A673 (cell line): ENCODE results near the gene GRAMD1A. TPM values are rescaled to one million over a fixed set of nuclear protein-coding genes. Genes with fewer than 3 reads are reported as not detected.

Experiments used
- BruUV-seq: library from RNA; stranded (reverse); fragments of 400-500 nt; replicated peaks from 2 replicates; lab custom pipeline; 2021; lab: Mats Ljungman, UMichigan
- CTCF ChIA-PET: fragments of 300-600 bp; sonication (Branson Sonifier 250); formaldehyde crosslinking; loops from one replicate; lab custom pipeline; 2022; ENCODE audit warnings: antibody characterized with exemption; lab: Charles Lee
- POLR2A ChIA-PET: fragments of 300-600 bp; sonication (Branson Sonifier 250); formaldehyde crosslinking; loops from one replicate; lab custom pipeline; 2022; ENCODE audit warnings: antibody characterized with exemption; ENCODE audit not compliant: low non-redundant PET; lab: Charles Lee
- DNase-seq: peaks from one replicate; pipeline ENCODE4 v3.0.0-alpha.2; 2015; ENCODE audit warnings: low spot score
- H3K27ac ChIP-seq: fragments of 200-600 bp; sonication (generic); 2 replicates; pipeline ENCODE4 v1.5.1; 2016; ENCODE audit warnings: mixed run types, low read depth, mild to moderate bottlenecking, mixed read lengths, antibody characterized with exemption, low read length; ENCODE audit not compliant: poor library complexity, severe bottlenecking
- H3K27me3 ChIP-seq: fragments of 200-600 bp; sonication (generic); replicated peaks from 2 replicates; pipeline ENCODE4 v1.6.1; 2017; ENCODE audit warnings: mixed run types, low read depth, mild to moderate bottlenecking, mixed read lengths, antibody characterized with exemption, low read length; ENCODE audit not compliant: insufficient read depth, poor library complexity
- H3K36me3 ChIP-seq: fragments of 200-600 bp; sonication (generic); 2 replicates; pipeline ENCODE4 v1.6.1; 2016; ENCODE audit warnings: mixed run types, mild to moderate bottlenecking, mixed read lengths, antibody characterized with exemption, low read length; ENCODE audit not compliant: insufficient read depth, poor library complexity, severe bottlenecking
- H3K4me1 ChIP-seq: fragments of 200-600 bp; sonication (generic); 2 replicates; pipeline ENCODE4 v1.6.1; 2017; ENCODE audit warnings: mixed run types, mild to moderate bottlenecking, mixed read lengths, antibody characterized with exemption, low read length; ENCODE audit not compliant: insufficient read depth, poor library complexity, severe bottlenecking
- H3K4me3 ChIP-seq: fragments of 200-600 bp; sonication (generic); 2 replicates; pipeline ENCODE4 v1.5.1; 2016; ENCODE audit warnings: low read depth, mixed run types, mild to moderate bottlenecking, mixed read lengths, low read length; ENCODE audit not compliant: poor library complexity, severe bottlenecking
- H3K9me3 ChIP-seq: fragments of 200-600 bp; sonication (generic); 2 replicates; pipeline ENCODE4 v1.6.1; 2016; ENCODE audit warnings: mixed run types, low read depth, mild to moderate bottlenecking, mixed read lengths, antibody characterized with exemption, low read length; ENCODE audit not compliant: poor library complexity, severe bottlenecking
- CTCF ChIP-seq: fragments of 300-800, 200-600 bp; sonication (generic); conservative IDR thresholded peaks from 2 replicates; pipeline ENCODE4 v1.5.1; 2017; ENCODE audit warnings: low read depth, mild to moderate bottlenecking, antibody characterized with exemption, low read length, moderate library complexity, mixed read lengths
- EZH2 ChIP-seq: fragments of 200-600 bp; sonication (generic); IDR thresholded peaks from 2 replicates; pipeline ENCODE4 v1.6.1; 2017; ENCODE audit warnings: borderline replicate concordance, low read depth, mild to moderate bottlenecking, mixed read lengths, antibody characterized with exemption, low read length; ENCODE audit not compliant: poor library complexity, severe bottlenecking
- intact Hi-C: fragments of 100-400 bp; cut with micrococcal nuclease; formaldehyde crosslinking; loops from one replicate; pipeline ENCODE4 v1.10.0; 2022; ENCODE audit not compliant: unreplicated experiment
- total RNA-seq: library from RNA; stranded (reverse); gene quantifications from 2 replicates; pipeline ENCODE4 v1.2.3, GENCODE V29; 2021

GRAMD1A gene
- total RNA-seq, 1 experiment from 2014 or later = 87.3 TPM

- DNase-seq = no peak
- no peak overlapping the region for H3K27ac ChIP-seq
- no TSS peak for BruUV-seq
- no peak overlapping the region for H3K4me3 ChIP-seq
- intact Hi-C loops = no loop called here
- CTCF ChIA-PET = no interaction called here
- TF ChIP-seq CTCF = no peak
- TF ChIP-seq EZH2 = no peak
- H3K36me3 ChIP-seq = no peaks in the 10 kb centered on the region
- peaks cover 14% of the 10 kb centered on the region for H3K27me3 ChIP-seq
- no peaks in the 10 kb centered on the region for H3K4me1 ChIP-seq
- H3K9me3 ChIP-seq = no peaks in the 10 kb centered on the region
- POLR2A ChIA-PET = no interaction called here
Observed at GRCh38 chr19:35051796-35052195, 51.7 kb downstream of the GRAMD1A start.

GRCh38 chr19:35052599-35053190 is 52.6 kb downstream of the GRAMD1A start:
- DNase-seq = no peak
- H3K27me3 ChIP-seq = peaks cover 16% of the 10 kb centered on the region
- no peak for TF ChIP-seq CTCF
- no peak for TF ChIP-seq EZH2
- H3K4me3 ChIP-seq = no peak overlapping the region
- H3K4me1 ChIP-seq = no peaks in the 10 kb centered on the region
- H3K27ac ChIP-seq = no peak overlapping the region
- intact Hi-C loops = no loop called here
- ChIA-PET POLR2A (no interaction called here), CTCF (no interaction called here)
- H3K9me3 ChIP-seq = no peaks in the 10 kb centered on the region
- BruUV-seq = no TSS peak
- no peaks in the 10 kb centered on the region for H3K36me3 ChIP-seq

- intact Hi-C loops = no loop called here
- POLR2A ChIA-PET = no interaction called here
Observed at GRCh38 chr19:35053667-35054293, 53.7 kb downstream of the GRAMD1A start.

More at GRCh38 chr19:35053667-35054293, 53.7 kb downstream of the GRAMD1A start:
- no peak overlapping the region for H3K4me3 ChIP-seq
- TF ChIP-seq CTCF = no peak
- no peak for TF ChIP-seq EZH2
- peaks cover 16% of the 10 kb centered on the region for H3K27me3 ChIP-seq
- BruUV-seq = no TSS peak
- DNase-seq = no peak
- no peaks in the 10 kb centered on the region for H3K4me1 ChIP-seq
- no peaks in the 10 kb centered on the region for H3K9me3 ChIP-seq
- H3K36me3 ChIP-seq = no peaks in the 10 kb centered on the region
- CTCF ChIA-PET = no interaction called here
- no peak overlapping the region for H3K27ac ChIP-seq
